Body of pancreas (tissue), 4 donors: ENCODE data around the gene RBFOX2.

Experiments used
- CTCF ChIP-seq, 7 experiments: fragments of 450-650 bp in 4 of 7; fragments of 200-600 bp in 3 of 7; sonication (generic) in 3 of 7; IDR thresholded peaks; one replicate each; pipeline ENCODE4 v1.5.1; 2016 to 2019; ENCODE audit warnings: antibody characterized with exemption in 7 of 7
- POLR2A ChIP-seq, 3 donors: fragments of 450-650 bp; IDR thresholded peaks; one replicate each; pipeline ENCODE4 v1.6.1; 2016; ENCODE audit warnings: antibody characterized with exemption in 3 of 3, mild to moderate bottlenecking in 2 of 3

GRCh38 chr22:35812600-35812999 lies 216.0 kb downstream of the RBFOX2 start:
- TF ChIP-seq CTCF (IDR thresholded peaks at IDR 0.05) (no peak), POLR2A (IDR thresholded peaks at IDR 0.05) (no peak)
